Activated CD8-positive, alpha-beta T cell treated with anti-CD3 and anti-CD28 coated beads for 36 hours (primary cell): ENCODE results near the gene DNAH3. TPM values are rescaled to one million over a fixed set of nuclear protein-coding genes. Genes with fewer than 3 reads are reported as not detected.

Experiments used
- ATAC-seq: fragments of 200-7000 bp; cut with Tn5 transposase; one replicate; pipeline ENCODE4 v1.10.0; 2021; ENCODE audit warnings: mild to moderate bottlenecking, moderate library complexity
- CTCF ChIA-PET: fragments of 350-600 bp; sonication (Branson Sonifier 250); formaldehyde crosslinking; loops from one replicate; lab custom pipeline; 2021; ENCODE audit warnings: antibody characterized with exemption; lab: Charles Lee
- POLR2A ChIA-PET: fragments of 350-600 bp; sonication (Branson Sonifier 250); formaldehyde crosslinking; loops from one replicate; lab custom pipeline; 2021; ENCODE audit warnings: antibody characterized with exemption; lab: Charles Lee
- DNase-seq: peaks from one replicate; pipeline ENCODE4 v3.0.0-alpha.2; 2020
- H3K27ac Mint-ChIP-seq: one replicate; pipeline ENCODE4 v1.8.0; 2021; ENCODE audit warnings: mild to moderate bottlenecking, mixed read lengths
- H3K27me3 Mint-ChIP-seq: one replicate; pipeline ENCODE4 v1.8.0; 2021; ENCODE audit warnings: mixed read lengths
- H3K36me3 Mint-ChIP-seq: one replicate; pipeline ENCODE4 v1.8.0; 2021; ENCODE audit warnings: low read depth, mixed read lengths
- H3K4me1 Mint-ChIP-seq: one replicate; pipeline ENCODE4 v1.8.0; 2021; ENCODE audit warnings: low read depth, mixed read lengths
- H3K4me3 Mint-ChIP-seq: one replicate; pipeline ENCODE4 v1.8.0; 2021; ENCODE audit warnings: mild to moderate bottlenecking, moderate library complexity, mixed read lengths
- H3K9me3 Mint-ChIP-seq: one replicate; pipeline ENCODE4 v1.8.0; 2021; ENCODE audit warnings: mixed read lengths
- intact Hi-C: fragments of 100-400 bp; cut with micrococcal nuclease; formaldehyde crosslinking; loops from one replicate; pipeline ENCODE4 v1.10.0; 2022
- total RNA-seq, 2 experiments: library from RNA; stranded (reverse); gene quantifications; one replicate each; pipeline ENCODE4 v1.2.3, GENCODE V29; 2021
- TF ChIP-seq, protein P1 (sequence below): fragments of 200-600 bp; IDR thresholded peaks from one replicate; pipeline ENCODE4 v1.8.0; 2022; ENCODE audit warnings: antibody characterized with exemption, mild to moderate bottlenecking

The DNAH3 gene
- total RNA-seq, 2 experiments from 2014 or later = 0.02 TPM; not detected in 1

DNA sequence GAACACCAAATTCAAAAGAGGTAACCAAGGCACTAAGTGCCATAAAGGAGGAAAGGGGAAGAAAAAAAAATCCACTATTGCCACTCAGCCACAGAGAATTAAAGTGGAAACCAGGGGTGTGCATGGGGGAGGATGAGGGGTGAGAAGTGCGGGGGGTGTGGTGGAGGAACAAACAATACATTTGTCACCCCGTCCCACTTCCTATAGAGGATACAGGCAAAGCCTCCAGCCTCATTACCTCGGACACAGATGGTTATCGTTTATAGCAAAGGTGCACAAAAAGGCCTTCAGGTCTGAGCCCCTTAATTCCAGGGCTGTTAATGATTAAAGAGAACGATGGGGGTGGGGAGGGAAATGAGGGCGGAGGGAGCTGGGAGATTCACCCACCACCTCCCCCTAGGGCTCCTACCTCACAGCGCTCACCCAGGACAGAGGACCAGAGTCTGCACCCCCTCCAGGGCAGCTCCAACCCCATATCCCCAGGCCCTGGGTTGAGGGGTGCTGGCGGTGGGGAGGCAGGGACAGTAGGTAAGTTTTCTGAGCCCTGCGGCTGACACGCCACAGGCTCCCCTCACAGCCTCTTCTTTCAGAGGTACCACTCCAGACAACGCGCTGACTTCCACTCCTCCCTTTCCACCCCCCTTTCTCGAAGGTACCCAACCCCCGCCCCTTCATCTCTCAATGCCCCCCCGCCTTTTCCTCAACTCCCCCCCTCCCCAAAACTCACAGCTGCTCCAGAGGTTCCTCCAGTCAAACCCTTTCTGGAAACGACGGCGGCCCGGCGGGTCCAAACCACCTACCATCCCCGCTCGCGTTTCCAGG, 251.0 kb downstream of the DNAH3 start:
- CTCF ChIA-PET = interaction anchor here (0.7 to 3.6 kb wide), 7 partner anchors 9 to 50 kb away, joined by 3 to 25 read pairs (median 4); no protein-coding TSS in a partner anchor
- peak overlapping the region; percentile 98 for H3K27ac Mint-ChIP-seq
- TF ChIP-seq, protein P1, sequence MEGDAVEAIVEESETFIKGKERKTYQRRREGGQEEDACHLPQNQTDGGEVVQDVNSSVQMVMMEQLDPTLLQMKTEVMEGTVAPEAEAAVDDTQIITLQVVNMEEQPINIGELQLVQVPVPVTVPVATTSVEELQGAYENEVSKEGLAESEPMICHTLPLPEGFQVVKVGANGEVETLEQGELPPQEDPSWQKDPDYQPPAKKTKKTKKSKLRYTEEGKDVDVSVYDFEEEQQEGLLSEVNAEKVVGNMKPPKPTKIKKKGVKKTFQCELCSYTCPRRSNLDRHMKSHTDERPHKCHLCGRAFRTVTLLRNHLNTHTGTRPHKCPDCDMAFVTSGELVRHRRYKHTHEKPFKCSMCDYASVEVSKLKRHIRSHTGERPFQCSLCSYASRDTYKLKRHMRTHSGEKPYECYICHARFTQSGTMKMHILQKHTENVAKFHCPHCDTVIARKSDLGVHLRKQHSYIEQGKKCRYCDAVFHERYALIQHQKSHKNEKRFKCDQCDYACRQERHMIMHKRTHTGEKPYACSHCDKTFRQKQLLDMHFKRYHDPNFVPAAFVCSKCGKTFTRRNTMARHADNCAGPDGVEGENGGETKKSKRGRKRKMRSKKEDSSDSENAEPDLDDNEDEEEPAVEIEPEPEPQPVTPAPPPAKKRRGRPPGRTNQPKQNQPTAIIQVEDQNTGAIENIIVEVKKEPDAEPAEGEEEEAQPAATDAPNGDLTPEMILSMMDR = no peak
- H3K36me3 Mint-ChIP-seq = peaks cover 49% of the 10 kb centered on the region
- POLR2A ChIA-PET = interaction anchor here (0.7 to 3.2 kb wide), 14 partner anchors 9 to 179 kb away, joined by 3 to 14 read pairs (median 4); no protein-coding TSS in a partner anchor
- peaks cover 63% of the 10 kb centered on the region for H3K4me1 Mint-ChIP-seq
- intact Hi-C loops = no loop called here
- no peak for DNase-seq
- H3K4me3 Mint-ChIP-seq = peak overlapping the region; percentile 93
- H3K9me3 Mint-ChIP-seq = no peaks in the 10 kb centered on the region
- no peaks in the 10 kb centered on the region for H3K27me3 Mint-ChIP-seq
- no peak for ATAC-seq

DNA sequence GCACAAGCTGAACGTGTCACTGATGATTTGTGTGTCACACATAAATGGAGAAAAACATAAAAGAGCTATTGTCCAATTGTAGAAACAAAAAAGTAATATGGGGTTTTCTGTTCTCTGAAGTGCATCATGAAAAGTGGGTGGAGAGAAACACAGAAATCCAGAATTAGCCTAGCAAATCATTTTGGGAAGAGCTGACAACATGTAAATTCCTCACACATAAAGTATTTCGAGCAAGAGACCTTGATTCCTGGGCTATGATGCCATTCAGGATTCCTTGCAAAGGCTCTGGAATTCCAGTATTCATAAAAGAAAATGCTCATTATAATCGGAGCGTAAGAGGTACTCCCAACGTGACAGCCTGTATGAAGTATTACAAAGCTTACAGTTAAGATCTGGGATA, 251.6 kb downstream of the DNAH3 start:
- Mint-ChIP-seq H3K4me1 (peaks cover 57% of the 10 kb centered on the region), H3K36me3 (peaks cover 46% of the 10 kb centered on the region), H3K9me3 (no peaks in the 10 kb centered on the region), H3K27ac (peak overlapping the region; percentile 98), H3K27me3 (no peaks in the 10 kb centered on the region), H3K4me3 (peak overlapping the region; percentile 93)
- DNase-seq (no peak), ATAC-seq (no peak)
- ChIA-PET POLR2A (interaction anchor here (0.7 to 3.2 kb wide), 8 partner anchors 10 to 179 kb away, joined by 3 to 14 read pairs (median 4); no protein-coding TSS in a partner anchor), CTCF (interaction anchor here (0.7 to 3.6 kb wide), 5 partner anchors 9 to 50 kb away, joined by 3 to 25 read pairs (median 4); no protein-coding TSS in a partner anchor)
- TF ChIP-seq, protein P1 = no peak
- intact Hi-C loops = no loop called here

DNA sequence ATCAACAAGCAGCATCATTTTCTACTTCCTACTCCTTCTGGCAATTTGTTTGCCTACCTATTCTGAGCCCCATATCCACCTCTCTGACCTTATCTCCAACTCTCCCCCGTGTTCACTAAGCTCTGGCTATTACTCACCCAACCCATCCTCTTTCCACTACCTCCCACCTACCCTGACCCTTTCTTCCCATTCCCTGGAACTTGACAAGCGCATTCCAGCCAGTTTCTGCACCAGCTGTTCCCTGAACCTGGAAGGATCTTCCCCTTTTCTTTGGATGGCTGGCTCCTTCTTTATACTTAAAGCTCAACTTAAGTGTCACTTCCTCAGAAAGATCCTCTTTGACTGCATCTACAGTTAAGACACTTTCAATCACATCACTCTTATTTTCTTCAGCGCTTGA, 252.7 kb downstream of the DNAH3 start:
- TF ChIP-seq, protein P1 = no peak
- Mint-ChIP-seq H3K4me1 (peaks cover 45% of the 10 kb centered on the region), H3K36me3 (peaks cover 39% of the 10 kb centered on the region)

DNA sequence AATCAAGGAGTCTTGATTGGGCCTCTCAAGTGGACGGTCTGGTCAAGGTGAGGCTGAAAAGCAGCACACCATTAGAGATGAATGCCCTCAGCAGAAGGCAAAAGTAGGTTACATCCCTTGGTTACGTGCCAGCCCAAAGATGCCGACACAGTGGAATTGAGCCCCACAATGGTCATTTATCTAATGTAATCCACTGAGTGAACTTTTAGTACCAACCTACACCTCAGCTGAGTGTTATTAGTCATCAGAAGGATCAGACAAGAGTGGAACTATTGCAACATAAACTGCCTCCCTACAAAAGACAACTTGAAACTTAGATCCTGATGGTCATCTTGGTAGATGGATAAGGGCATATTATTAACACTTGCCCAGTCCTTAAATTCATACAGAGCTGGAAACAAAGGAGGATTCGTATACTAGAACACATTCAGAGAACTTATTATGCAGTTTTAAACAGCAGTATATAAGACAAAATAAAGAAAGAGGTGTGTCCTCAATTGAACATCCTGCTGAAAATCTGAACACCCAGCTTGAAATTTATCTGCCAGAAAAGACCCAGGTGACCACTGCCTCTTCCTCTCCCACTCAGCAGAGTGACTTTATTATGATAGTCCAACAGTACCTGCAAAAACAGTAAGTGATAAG, 253.3 kb downstream of the DNAH3 start:
- ChIA-PET POLR2A (no interaction called here), CTCF (interaction anchor here (1.5 to 3.6 kb wide), 3 partner anchors 10 to 48 kb away, joined by 3 to 25 read pairs (median 9); no protein-coding TSS in a partner anchor)
- H3K4me1 Mint-ChIP-seq = peaks cover 40% of the 10 kb centered on the region
- H3K4me3 Mint-ChIP-seq = peak overlapping the region; percentile 93
- DNase-seq (no peak), ATAC-seq (no peak)
- H3K9me3 Mint-ChIP-seq = no peaks in the 10 kb centered on the region
- TF ChIP-seq, protein P1 = no peak
- intact Hi-C loops = no loop called here
- H3K27me3 Mint-ChIP-seq = no peaks in the 10 kb centered on the region
- H3K36me3 Mint-ChIP-seq = peaks cover 35% of the 10 kb centered on the region
- peak overlapping the region; percentile 18 for H3K27ac Mint-ChIP-seq

More for the DNA sequence above, 252.7 kb downstream of the DNAH3 start:
- ATAC-seq (no peak), DNase-seq (no peak)
- peak overlapping the region; percentile 18 for H3K27ac Mint-ChIP-seq
- no peaks in the 10 kb centered on the region for H3K9me3 Mint-ChIP-seq
- H3K4me3 Mint-ChIP-seq = peak overlapping the region; percentile 93
- ChIA-PET POLR2A (interaction anchor here (0.6 to 0.9 kb wide), 2 partner anchors 24 to 43 kb away, joined by 3 read pairs; no protein-coding TSS in a partner anchor), CTCF (interaction anchor here (0.7 to 3.6 kb wide), 5 partner anchors 11 to 49 kb away, joined by 3 to 25 read pairs (median 4); no protein-coding TSS in a partner anchor)
- intact Hi-C loops = no loop called here
- no peaks in the 10 kb centered on the region for H3K27me3 Mint-ChIP-seq
